ENCODE results near the gene DLAT.
A peak's percentile ranks its signal among the peaks of the same experiment; 100 is the strongest.

The DLAT gene

GRCh38 chr11:112024773-112025678 lies at the start of gene DLAT:
DLAT (plus strand) TSS chr11:112025408; CDS start chr11:112025473, 65 bp downstream.
- Histone ChIP-seq H3K4me1 (ENCODE audit: control insufficient read depth, insufficient read depth, low read length) (no peaks in the 10 kb centered on the region), H3K4me3 (ENCODE audit: low read length) (peak within 1 kb of the TSS; percentile 89), H3K9me3 (ENCODE audit: control insufficient read depth, insufficient read depth, low read length) (no peaks in the 10 kb centered on the region), H3K27me3 (ENCODE audit: control insufficient read depth, insufficient read depth, low read length) (no peaks in the 10 kb centered on the region), H3K27ac (ENCODE audit: low read length) (no peak within 1 kb of the TSS), H3K36me3 (ENCODE audit: control insufficient read depth, insufficient read depth, low read length) (peaks cover 11% of the 10 kb centered on the region; the same call in 1 of the 2 replicates)
- DNase-seq (ENCODE audit: low read depth, low spot score): peak; percentile 94
- WGBS (ENCODE audit: insufficient coverage, insufficient read length): no CpG with 5 or more reads among the region's 71 CpGs

- Histone ChIP-seq H3K36me3 (ENCODE audit: control insufficient read depth, insufficient read depth, low read length) (no peaks in the 10 kb centered on the region), H3K27ac (ENCODE audit: low read length) (no peak overlapping the region), H3K4me1 (ENCODE audit: control insufficient read depth, insufficient read depth, low read length) (peaks cover 2% of the 10 kb centered on the region; the same call in 1 of the 2 replicates), H3K27me3 (ENCODE audit: control insufficient read depth, insufficient read depth, low read length) (no peaks in the 10 kb centered on the region), H3K9me3 (ENCODE audit: control insufficient read depth, insufficient read depth, low read length) (no peaks in the 10 kb centered on the region), H3K4me3 (ENCODE audit: low read length) (peak overlapping the region; percentile 61; the same call in 1 of the 2 replicates)
- DNase-seq (ENCODE audit: low read depth, low spot score): no peak
- no CpG with 5 or more reads among the region's 7 CpGs for whole genome bisulfite sequencing (ENCODE audit: insufficient coverage, insufficient read length)
These were observed 49.0 kb upstream of the DLAT start for GRCh38 chr11:111976119-111976766.

GRCh38 chr11:111976767-111977145 lies 48.5 kb upstream of the DLAT start:
- no peaks in the 10 kb centered on the region for H3K27me3 ChIP-seq (ENCODE audit: control insufficient read depth, insufficient read depth, low read length)
- no peak for DNase-seq (ENCODE audit: low read depth, low spot score)
- no peaks in the 10 kb centered on the region for H3K9me3 ChIP-seq (ENCODE audit: control insufficient read depth, insufficient read depth, low read length)
- H3K4me1 ChIP-seq (ENCODE audit: control insufficient read depth, insufficient read depth, low read length): peaks cover 2% of the 10 kb centered on the region; the same call in 1 of the 2 replicates
- H3K27ac ChIP-seq (ENCODE audit: low read length): no peak overlapping the region
- H3K36me3 ChIP-seq (ENCODE audit: control insufficient read depth, insufficient read depth, low read length): no peaks in the 10 kb centered on the region
- H3K4me3 ChIP-seq (ENCODE audit: low read length): peak overlapping the region; percentile 61; the same call in 1 of the 2 replicates
- no CpG with 5 or more reads among the region's 21 CpGs for WGBS (ENCODE audit: insufficient coverage, insufficient read length)

- no peaks in the 10 kb centered on the region for H3K36me3 ChIP-seq (ENCODE audit: control insufficient read depth, insufficient read depth, low read length)
- no peaks in the 10 kb centered on the region for H3K9me3 ChIP-seq (ENCODE audit: control insufficient read depth, insufficient read depth, low read length)
- H3K27me3 ChIP-seq (ENCODE audit: control insufficient read depth, insufficient read depth, low read length): no peaks in the 10 kb centered on the region
- no peak for DNase-seq (ENCODE audit: low read depth, low spot score)
- H3K27ac ChIP-seq (ENCODE audit: low read length): no peak overlapping the region
- H3K4me1 ChIP-seq (ENCODE audit: control insufficient read depth, insufficient read depth, low read length): peaks cover 2% of the 10 kb centered on the region; the same call in 1 of the 2 replicates
- WGBS (ENCODE audit: insufficient coverage, insufficient read length): no CpG with 5 or more reads among the region's 65 CpGs
- peak overlapping the region; percentile 61 for H3K4me3 ChIP-seq (ENCODE audit: low read length)
These were observed 47.8 kb upstream of the DLAT start for GRCh38 chr11:111977146-111978027.

- Histone ChIP-seq H3K36me3 (ENCODE audit: control insufficient read depth, insufficient read depth, low read length) (no peaks in the 10 kb centered on the region), H3K9me3 (ENCODE audit: control insufficient read depth, insufficient read depth, low read length) (no peaks in the 10 kb centered on the region), H3K27ac (ENCODE audit: low read length) (no peak overlapping the region), H3K4me3 (ENCODE audit: low read length) (peak overlapping the region; percentile 61; the same call in 1 of the 2 replicates), H3K27me3 (ENCODE audit: control insufficient read depth, insufficient read depth, low read length) (no peaks in the 10 kb centered on the region), H3K4me1 (ENCODE audit: control insufficient read depth, insufficient read depth, low read length) (peaks cover 2% of the 10 kb centered on the region; the same call in 1 of the 2 replicates)
- no peak for DNase-seq (ENCODE audit: low read depth, low spot score)
- WGBS (ENCODE audit: insufficient coverage, insufficient read length): no CpG with 5 or more reads among the region's 8 CpGs
These were observed 47.0 kb upstream of the DLAT start for GRCh38 chr11:111978028-111978771.

- Histone ChIP-seq H3K4me3 (ENCODE audit: low read length) (no peak overlapping the region), H3K36me3 (ENCODE audit: control insufficient read depth, insufficient read depth, low read length) (no peaks in the 10 kb centered on the region), H3K27ac (ENCODE audit: low read length) (no peak overlapping the region), H3K9me3 (ENCODE audit: control insufficient read depth, insufficient read depth, low read length) (no peaks in the 10 kb centered on the region), H3K4me1 (ENCODE audit: control insufficient read depth, insufficient read depth, low read length) (peaks cover 2% of the 10 kb centered on the region; the same call in 1 of the 2 replicates), H3K27me3 (ENCODE audit: control insufficient read depth, insufficient read depth, low read length) (no peaks in the 10 kb centered on the region)
- DNase-seq (ENCODE audit: low read depth, low spot score): no peak
- no CpG with 5 or more reads among the region's 3 CpGs for WGBS (ENCODE audit: insufficient coverage, insufficient read length)
These were observed 45.1 kb upstream of the DLAT start for GRCh38 chr11:111980062-111980461.

- no peak overlapping the region for H3K27ac ChIP-seq (ENCODE audit: low read length)
- no peaks in the 10 kb centered on the region for H3K27me3 ChIP-seq (ENCODE audit: control insufficient read depth, insufficient read depth, low read length)
- no peaks in the 10 kb centered on the region; the same call in 1 of the 2 replicates for H3K36me3 ChIP-seq (ENCODE audit: control insufficient read depth, insufficient read depth, low read length)
- H3K4me3 ChIP-seq (ENCODE audit: low read length): no peak overlapping the region
- DNase-seq (ENCODE audit: low read depth, low spot score): no peak
- peaks cover 2% of the 10 kb centered on the region; the same call in 1 of the 2 replicates for H3K4me1 ChIP-seq (ENCODE audit: control insufficient read depth, insufficient read depth, low read length)
- H3K9me3 ChIP-seq (ENCODE audit: control insufficient read depth, insufficient read depth, low read length): no peaks in the 10 kb centered on the region
- no CpG with 5 or more reads among the region's 1 CpG for WGBS (ENCODE audit: insufficient coverage, insufficient read length)
These were observed 43.9 kb upstream of the DLAT start for GRCh38 chr11:111981270-111981669.

GRCh38 chr11:111982019-111982464 lies 43.2 kb upstream of the DLAT start:
- no peaks in the 10 kb centered on the region; the same call in 1 of the 2 replicates for H3K36me3 ChIP-seq (ENCODE audit: control insufficient read depth, insufficient read depth, low read length)
- no peak overlapping the region for H3K27ac ChIP-seq (ENCODE audit: low read length)
- peak; percentile 75 for DNase-seq (ENCODE audit: low read depth, low spot score)
- no peaks in the 10 kb centered on the region for H3K9me3 ChIP-seq (ENCODE audit: control insufficient read depth, insufficient read depth, low read length)
- H3K4me3 ChIP-seq (ENCODE audit: low read length): no peak overlapping the region
- H3K4me1 ChIP-seq (ENCODE audit: control insufficient read depth, insufficient read depth, low read length): peaks cover 2% of the 10 kb centered on the region; the same call in 1 of the 2 replicates
- no CpG with 5 or more reads among the region's 7 CpGs for WGBS (ENCODE audit: insufficient coverage, insufficient read length)
- H3K27me3 ChIP-seq (ENCODE audit: control insufficient read depth, insufficient read depth, low read length): no peaks in the 10 kb centered on the region

- H3K27ac ChIP-seq (ENCODE audit: low read length): no peak overlapping the region
These were observed 42.5 kb upstream of the DLAT start for GRCh38 chr11:111982541-111983186.

More at GRCh38 chr11:111982541-111983186, 42.5 kb upstream of the DLAT start:
- Histone ChIP-seq H3K36me3 (ENCODE audit: control insufficient read depth, insufficient read depth, low read length) (no peaks in the 10 kb centered on the region; the same call in 1 of the 2 replicates), H3K9me3 (ENCODE audit: control insufficient read depth, insufficient read depth, low read length) (no peaks in the 10 kb centered on the region), H3K27me3 (ENCODE audit: control insufficient read depth, insufficient read depth, low read length) (no peaks in the 10 kb centered on the region), H3K4me3 (ENCODE audit: low read length) (no peak overlapping the region), H3K4me1 (ENCODE audit: control insufficient read depth, insufficient read depth, low read length) (peaks cover 2% of the 10 kb centered on the region; the same call in 1 of the 2 replicates)
- no peak for DNase-seq (ENCODE audit: low read depth, low spot score)
- WGBS (ENCODE audit: insufficient coverage, insufficient read length): no CpG with 5 or more reads among the region's 5 CpGs
